MCF 10A (cell line): ENCODE data around the gene NRROS. TPM values are rescaled to one million over a fixed set of nuclear protein-coding genes. Genes with fewer than 3 reads are reported as not detected.

Experiments used
- BruUV-seq: library from RNA; stranded (reverse); fragments of 400-500 nt; replicated peaks from 2 replicates; lab custom pipeline; 2021; lab: Mats Ljungman, UMichigan
- CTCF ChIA-PET: fragments of 300-600 bp; sonication (Branson Sonifier 250); formaldehyde crosslinking; extraction: SDS; loops from one replicate; lab custom pipeline; 2021; ENCODE audit warnings: antibody characterized with exemption, inconsistent platforms; lab: Yijun Ruan, JAX
- POLR2A ChIA-PET: fragments of 300-600, 350-650 bp; sonication (Branson Sonifier 250); formaldehyde crosslinking; extraction: SDS; loops from one replicate; lab custom pipeline; 2020; ENCODE audit warnings: antibody characterized with exemption, inconsistent platforms; lab: Yijun Ruan, JAX
- DNase-seq: peaks from one replicate; pipeline ENCODE4 v3.0.0-alpha.2; 2018; ENCODE audit not compliant: unreplicated experiment
- H3K27ac Mint-ChIP-seq: one replicate; pipeline ENCODE4 v1.8.0; 2022; ENCODE audit warnings: mild to moderate bottlenecking, low read depth, mixed read lengths; ENCODE audit not compliant: unreplicated experiment
- H3K27me3 Mint-ChIP-seq: one replicate; pipeline ENCODE4 v1.8.0; 2022; ENCODE audit warnings: mixed read lengths; ENCODE audit not compliant: insufficient read depth, unreplicated experiment
- H3K36me3 Mint-ChIP-seq: one replicate; pipeline ENCODE4 v1.8.0; 2022; ENCODE audit warnings: mild to moderate bottlenecking, moderate library complexity, mixed read lengths; ENCODE audit not compliant: insufficient read depth, unreplicated experiment
- H3K4me1 Mint-ChIP-seq: one replicate; pipeline ENCODE4 v1.8.0; 2022; ENCODE audit warnings: mixed read lengths; ENCODE audit not compliant: insufficient read depth, unreplicated experiment
- H3K4me3 Mint-ChIP-seq: one replicate; pipeline ENCODE4 v1.8.0; 2022; ENCODE audit warnings: mild to moderate bottlenecking, moderate library complexity, mixed read lengths; ENCODE audit not compliant: unreplicated experiment
- H3K9me3 Mint-ChIP-seq: one replicate; pipeline ENCODE4 v1.8.0; 2022; ENCODE audit warnings: mixed read lengths; ENCODE audit not compliant: unreplicated experiment
- CTCF ChIP-seq: fragments of 200-600 bp; IDR thresholded peaks from one replicate; pipeline ENCODE4 v1.8.0; 2022; ENCODE audit warnings: antibody characterized with exemption, mild to moderate bottlenecking; ENCODE audit not compliant: unreplicated experiment
- intact Hi-C: fragments of 100-400 bp; cut with micrococcal nuclease; formaldehyde crosslinking; loops from 2 replicates; pipeline ENCODE4 v1.14.1; 2022
- total RNA-seq: library from RNA; stranded (reverse); gene quantifications from 2 replicates; pipeline ENCODE4 v1.2.3, GENCODE V29; 2022

Gene NRROS
- total RNA-seq, 1 experiment from 2014 or later, result not detected

DNA sequence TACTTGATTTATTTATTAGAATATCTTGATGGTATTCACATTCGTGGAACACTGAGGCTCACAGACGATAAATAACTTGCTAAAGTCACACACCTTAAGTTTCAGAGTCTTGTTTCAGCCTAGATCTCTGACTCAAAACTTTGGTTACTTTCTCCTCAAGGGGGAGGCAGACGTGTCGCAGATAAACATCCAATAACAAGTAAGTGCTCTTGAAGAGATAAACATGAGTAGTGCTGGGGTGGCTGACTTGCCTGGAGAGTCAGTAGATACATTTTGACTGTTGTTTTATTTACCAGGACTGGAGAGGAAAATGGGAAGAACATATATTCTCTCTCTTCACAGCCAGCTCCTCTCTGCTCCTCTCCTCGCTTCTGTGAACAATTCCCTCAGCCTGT, 39.8 kb upstream of the NRROS start:
- no TSS peak for BruUV-seq
- intact Hi-C loops, result no loop called here
- H3K36me3 Mint-ChIP-seq, result no peaks in the 10 kb centered on the region
- POLR2A ChIA-PET, result interaction anchor here (1.1 kb wide), 1 partner anchor 10 kb away, joined by 4 read pairs; no protein-coding TSS in a partner anchor
- H3K9me3 Mint-ChIP-seq, result no peaks in the 10 kb centered on the region
- H3K27me3 Mint-ChIP-seq, result no peaks in the 10 kb centered on the region
- no peak for TF ChIP-seq CTCF
- no peak overlapping the region for H3K4me3 Mint-ChIP-seq
- CTCF ChIA-PET, result no interaction called here
- no peaks in the 10 kb centered on the region for H3K4me1 Mint-ChIP-seq
- no peak overlapping the region for H3K27ac Mint-ChIP-seq
- DNase-seq, result no peak

GRCh38 chr3:196600359-196600758, 39.1 kb upstream of the NRROS start:
- intact Hi-C loops, result no loop called here
- Mint-ChIP-seq H3K27ac (no peak overlapping the region), H3K36me3 (no peaks in the 10 kb centered on the region), H3K4me3 (no peak overlapping the region), H3K4me1 (no peaks in the 10 kb centered on the region), H3K9me3 (no peaks in the 10 kb centered on the region), H3K27me3 (no peaks in the 10 kb centered on the region)
- DNase-seq, result no peak
- no TSS peak for BruUV-seq
- POLR2A ChIA-PET, result interaction anchor here (1.1 kb wide), 1 partner anchor 9 kb away, joined by 4 read pairs; no protein-coding TSS in a partner anchor
- CTCF ChIA-PET, result no interaction called here
- no peak for TF ChIP-seq CTCF

DNA sequence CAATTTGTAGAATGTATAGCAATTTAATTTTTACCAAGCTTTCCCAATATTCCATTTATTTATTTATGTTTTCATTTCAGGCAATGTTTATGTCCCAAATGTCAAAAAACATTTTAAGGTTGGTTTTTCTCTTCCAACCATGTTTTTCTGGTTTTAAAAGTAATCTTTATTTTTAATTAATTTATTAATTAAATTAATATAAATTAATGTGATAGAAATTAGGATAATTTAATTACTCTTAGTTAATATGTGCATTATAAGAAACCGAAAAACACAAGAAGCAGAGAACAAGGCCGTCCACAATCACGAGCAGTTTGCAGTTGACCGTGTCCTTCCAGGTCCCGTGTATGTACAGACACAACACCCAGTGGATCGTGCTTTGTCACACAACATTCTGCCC, 36.8 kb upstream of the NRROS start:
- POLR2A ChIA-PET, result interaction anchor here (0.6 kb wide), 1 partner anchor 348 kb away, joined by 3 read pairs; no protein-coding TSS in a partner anchor
- no peak overlapping the region for H3K4me3 Mint-ChIP-seq
- H3K27ac Mint-ChIP-seq, result no peak overlapping the region
- no peak for TF ChIP-seq CTCF
- DNase-seq, result no peak
- no peaks in the 10 kb centered on the region for H3K27me3 Mint-ChIP-seq
- no TSS peak for BruUV-seq
- intact Hi-C loops, result no loop called here
- no peaks in the 10 kb centered on the region for H3K4me1 Mint-ChIP-seq
- CTCF ChIA-PET, result interaction anchor here (0.7 kb wide), 1 partner anchor 84 kb away, joined by 3 read pairs; no protein-coding TSS in a partner anchor
- no peaks in the 10 kb centered on the region for H3K9me3 Mint-ChIP-seq
- no peaks in the 10 kb centered on the region for H3K36me3 Mint-ChIP-seq

GRCh38 chr3:196603683-196604082, 35.8 kb upstream of the NRROS start:
- Mint-ChIP-seq H3K9me3 (peaks cover 3% of the 10 kb centered on the region), H3K4me3 (no peak overlapping the region), H3K4me1 (no peaks in the 10 kb centered on the region), H3K36me3 (no peaks in the 10 kb centered on the region), H3K27ac (no peak overlapping the region), H3K27me3 (no peaks in the 10 kb centered on the region)
- no peak for TF ChIP-seq CTCF
- peak; percentile 16 for DNase-seq
- no TSS peak for BruUV-seq
- intact Hi-C loops, result no loop called here
- ChIA-PET POLR2A (no interaction called here), CTCF (interaction anchor here (0.6 to 1.2 kb wide), 2 partner anchors 18 to 85 kb away, joined by 3 to 5 read pairs; no protein-coding TSS in a partner anchor)
